IPS DF 6.9 (cell line): ENCODE data around the gene LAMTOR4.
"Not testable (repeated sequence)": the region's sequence is repeated elsewhere in the genome, so short reads cannot be mapped to it uniquely, and the experiment has no call there.

Source experiments
- DNase-seq: peaks from one replicate; pipeline ENCODE4 v3.0.0-alpha.2; 2013; ENCODE audit warnings: low read depth, low spot score
- H3K27ac ChIP-seq: one replicate; pipeline ENCODE4 v1.5.1; 2013; ENCODE audit warnings: low read length, control low read depth
- H3K27me3 ChIP-seq: 2 replicates; pipeline ENCODE4 v1.6.1; 2013; ENCODE audit warnings: mild to moderate bottlenecking, low read length; ENCODE audit not compliant: control insufficient read depth, insufficient read depth
- H3K36me3 ChIP-seq: 2 replicates; pipeline ENCODE4 v1.6.1; 2013; ENCODE audit warnings: low read length; ENCODE audit not compliant: control insufficient read depth, insufficient read depth
- H3K4me1 ChIP-seq: 2 replicates; pipeline ENCODE4 v1.6.1; 2013; ENCODE audit warnings: low read length; ENCODE audit not compliant: control insufficient read depth, insufficient read depth
- H3K4me3 ChIP-seq: 2 replicates; pipeline ENCODE4 v1.5.1; 2013; ENCODE audit warnings: mild to moderate bottlenecking, low read length
- H3K9me3 ChIP-seq: 2 replicates; pipeline ENCODE4 v1.6.1; 2013; ENCODE audit warnings: low read length, inconsistent platforms; ENCODE audit not compliant: control insufficient read depth, insufficient read depth
- WGBS: extraction: QIAGEN DNeasy Blood & Tissue Kit; methylation state at CpG from one replicate; pipeline ENCODE4 v1.1.7; 2013; ENCODE audit warnings: mixed read lengths, missing lambda C conversion rate; ENCODE audit not compliant: insufficient read length, insufficient coverage; 5-methylcytosine and 5-hydroxymethylcytosine counted together

LAMTOR4 gene

GRCh38 chr7:100137851-100138760, 10.6 kb upstream of the LAMTOR4 start:
- no peak for DNase-seq
- no peak overlapping the region for H3K4me3 ChIP-seq
- H3K9me3 ChIP-seq, result no peaks in the 10 kb centered on the region
- no peak overlapping the region for H3K27ac ChIP-seq
- H3K27me3 ChIP-seq, result no peaks in the 10 kb centered on the region
- no peaks in the 10 kb centered on the region for H3K36me3 ChIP-seq
- no peaks in the 10 kb centered on the region for H3K4me1 ChIP-seq
- no CpG with 5 or more reads among the region's 13 CpGs for whole genome bisulfite sequencing

DNA sequence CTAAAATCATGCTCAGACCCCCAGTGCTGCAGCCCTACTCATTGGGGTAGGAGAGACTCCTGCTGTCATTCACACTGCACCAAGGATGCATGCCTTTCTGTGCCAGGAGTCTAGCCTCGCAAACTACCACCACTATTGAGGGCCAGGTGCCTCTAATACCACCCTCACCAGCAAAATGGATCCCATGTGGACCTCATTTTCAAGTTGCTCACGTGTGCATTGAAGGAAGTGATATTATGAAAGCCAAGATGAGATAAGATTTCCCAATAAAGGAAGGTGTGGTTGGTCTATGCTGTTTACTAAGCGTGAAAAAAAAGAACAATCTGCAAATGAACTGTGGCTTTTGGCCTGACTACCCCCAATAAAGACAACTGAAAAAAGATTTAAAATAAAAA, 7.2 kb upstream of the LAMTOR4 start:
- DNase-seq, result no peak
- H3K27ac ChIP-seq, result no peak overlapping the region
- no peaks in the 10 kb centered on the region for H3K27me3 ChIP-seq
- no peak overlapping the region for H3K4me3 ChIP-seq
- no peaks in the 10 kb centered on the region for H3K4me1 ChIP-seq
- H3K36me3 ChIP-seq, result no peaks in the 10 kb centered on the region
- no CpG with 5 or more reads among the region's 3 CpGs for WGBS
- no peaks in the 10 kb centered on the region for H3K9me3 ChIP-seq

DNA sequence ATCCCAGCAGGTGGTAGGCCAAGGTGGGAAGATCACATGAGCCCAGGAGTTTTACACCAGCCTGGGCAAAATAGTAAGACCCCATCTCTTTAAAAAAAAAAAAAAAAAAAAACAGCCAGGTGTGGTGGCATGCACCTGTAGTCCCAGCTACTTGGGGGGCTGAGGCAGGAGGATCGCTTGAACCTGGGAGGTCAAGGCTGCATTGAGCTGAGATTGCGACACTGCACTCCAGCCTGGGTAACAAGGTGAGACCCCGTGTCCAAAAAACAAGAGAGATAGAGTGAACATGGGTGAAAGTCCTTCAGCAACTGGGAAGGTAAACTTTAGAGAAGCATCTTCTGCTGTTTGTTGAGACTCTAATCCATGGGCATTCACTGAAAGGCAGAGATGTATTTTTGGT, 6.3 kb upstream of the LAMTOR4 start:
- WGBS, result no CpG with 5 or more reads among the region's 3 CpGs
- Histone ChIP-seq H3K4me3 (no peak overlapping the region), H3K4me1 (no peaks in the 10 kb centered on the region), H3K27me3 (no peaks in the 10 kb centered on the region), H3K27ac (no peak overlapping the region), H3K36me3 (no peaks in the 10 kb centered on the region), H3K9me3 (no peaks in the 10 kb centered on the region)
- DNase-seq, result no peak

GRCh38 chr7:100146350-100146749, 2.4 kb upstream of the LAMTOR4 start:
- not testable (repeated sequence) for H3K4me3 ChIP-seq, H3K36me3 ChIP-seq, H3K4me1 ChIP-seq, H3K9me3 ChIP-seq, H3K27me3 ChIP-seq, H3K27ac ChIP-seq, DNase-seq
- WGBS, result no CpG with 5 or more reads among the region's 4 CpGs

DNA sequence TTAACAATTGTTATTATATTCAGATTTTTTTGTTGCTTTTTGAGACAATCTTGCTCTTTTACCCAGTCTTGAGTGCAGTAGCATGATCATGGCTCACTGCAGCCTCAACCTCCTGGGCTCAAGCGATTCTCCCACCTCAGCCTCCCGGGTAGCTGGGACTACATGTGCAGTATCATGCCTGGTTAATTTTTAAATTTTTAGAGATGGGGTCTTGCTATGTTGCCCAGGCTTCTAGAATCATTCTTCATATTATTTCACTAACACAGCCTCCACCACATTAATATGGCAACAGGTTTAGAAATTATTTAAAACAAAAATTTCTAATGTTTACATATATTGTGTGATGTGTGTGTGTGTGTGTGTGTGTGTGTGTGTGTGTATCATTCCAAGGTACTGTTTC, 1.4 kb upstream of the LAMTOR4 start:
- no peaks in the 10 kb centered on the region for H3K9me3 ChIP-seq
- H3K27ac ChIP-seq, result no peak overlapping the region
- H3K27me3 ChIP-seq, result no peaks in the 10 kb centered on the region
- no peaks in the 10 kb centered on the region for H3K36me3 ChIP-seq
- WGBS, result no CpG with 5 or more reads among the region's 2 CpGs
- no peak overlapping the region for H3K4me3 ChIP-seq
- no peaks in the 10 kb centered on the region for H3K4me1 ChIP-seq
- DNase-seq, result no peak

- Histone ChIP-seq H3K9me3 (no peaks in the 10 kb centered on the region), H3K27me3 (no peaks in the 10 kb centered on the region), H3K27ac (no peak overlapping the region), H3K36me3 (0 out of 2 replicates have a peak, but pooled peaks cover under 1% of the 10 kb centered on the region), H3K4me1 (no peaks in the 10 kb centered on the region), H3K4me3 (peak overlapping the region; percentile 6; the same call in 1 of the 2 replicates)
- no peak for DNase-seq
- no CpG with 5 or more reads among the region's 14 CpGs for WGBS
Observed at GRCh38 chr7:100148225-100148558, 526 bp upstream of the LAMTOR4 start.

DNA sequence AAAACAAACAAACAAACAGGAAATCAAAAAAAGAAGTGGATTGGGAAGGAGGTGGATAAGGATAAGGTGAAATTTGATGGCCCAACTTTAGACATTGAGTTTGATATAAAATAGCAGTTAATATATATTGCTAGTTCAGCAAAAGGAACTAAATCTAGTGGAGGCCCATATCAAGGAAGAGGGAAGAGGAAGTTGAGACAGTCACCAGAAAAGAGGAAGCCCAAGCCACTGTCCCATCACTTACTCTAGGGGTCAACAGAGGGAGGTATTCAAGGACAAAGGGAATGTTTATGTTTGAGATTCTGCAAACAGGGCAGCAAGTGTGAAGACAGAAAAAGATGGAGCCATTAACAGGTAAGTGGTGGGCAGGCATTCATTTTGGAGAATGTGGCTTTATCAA, 3.7 kb downstream of the LAMTOR4 start:
- Histone ChIP-seq H3K36me3 (peaks cover 27% of the 10 kb centered on the region), H3K9me3 (no peaks in the 10 kb centered on the region), H3K27ac (no peak overlapping the region), H3K4me3 (no peak overlapping the region), H3K4me1 (no peaks in the 10 kb centered on the region; the same call in none of the 2 replicates), H3K27me3 (no peaks in the 10 kb centered on the region)
- no peak for DNase-seq

DNA sequence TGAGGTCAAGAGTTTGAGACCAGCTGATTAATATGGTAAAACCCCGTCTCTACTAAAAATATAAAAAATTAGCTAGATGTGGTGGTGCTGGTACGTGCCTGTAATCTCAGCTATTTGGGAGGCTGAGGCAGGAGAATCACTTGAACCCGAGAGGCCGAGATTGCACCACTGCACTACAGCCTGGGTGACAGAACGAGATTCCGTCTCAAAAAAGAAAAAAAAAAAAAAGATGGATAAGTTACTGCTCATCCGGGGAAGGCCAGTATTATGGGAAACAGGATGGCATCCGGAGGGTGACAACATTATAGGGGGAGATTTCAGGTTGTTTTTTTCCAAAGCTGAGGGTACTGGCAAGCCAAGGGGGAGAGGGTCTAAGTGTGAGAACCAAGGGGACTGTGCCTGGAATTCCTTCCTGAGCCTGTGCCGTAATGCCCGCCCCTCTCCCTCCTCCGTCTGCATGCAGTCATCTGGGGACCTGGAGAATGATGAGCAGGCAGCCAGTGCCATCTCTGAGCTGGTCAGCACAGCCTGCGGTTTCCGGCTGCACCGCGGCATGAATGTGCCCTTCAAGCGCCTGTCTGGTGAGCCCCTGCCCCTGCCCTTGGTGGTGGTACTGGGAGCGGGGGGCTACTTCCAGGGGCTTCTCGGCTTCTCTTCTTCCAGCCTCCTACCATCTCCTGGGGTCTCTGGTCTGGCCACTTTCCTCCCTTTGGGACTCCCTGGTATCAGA, 4.4 kb downstream of the LAMTOR4 start:
- no peaks in the 10 kb centered on the region; the same call in none of the 2 replicates for H3K4me1 ChIP-seq
- no peak overlapping the region for H3K4me3 ChIP-seq
- H3K27ac ChIP-seq, result no peak overlapping the region
- H3K36me3 ChIP-seq, result peaks cover 27% of the 10 kb centered on the region
- no peak for DNase-seq
- no peaks in the 10 kb centered on the region for H3K9me3 ChIP-seq
- H3K27me3 ChIP-seq, result no peaks in the 10 kb centered on the region
- WGBS, result no CpG with 5 or more reads among the region's 18 CpGs

DNA sequence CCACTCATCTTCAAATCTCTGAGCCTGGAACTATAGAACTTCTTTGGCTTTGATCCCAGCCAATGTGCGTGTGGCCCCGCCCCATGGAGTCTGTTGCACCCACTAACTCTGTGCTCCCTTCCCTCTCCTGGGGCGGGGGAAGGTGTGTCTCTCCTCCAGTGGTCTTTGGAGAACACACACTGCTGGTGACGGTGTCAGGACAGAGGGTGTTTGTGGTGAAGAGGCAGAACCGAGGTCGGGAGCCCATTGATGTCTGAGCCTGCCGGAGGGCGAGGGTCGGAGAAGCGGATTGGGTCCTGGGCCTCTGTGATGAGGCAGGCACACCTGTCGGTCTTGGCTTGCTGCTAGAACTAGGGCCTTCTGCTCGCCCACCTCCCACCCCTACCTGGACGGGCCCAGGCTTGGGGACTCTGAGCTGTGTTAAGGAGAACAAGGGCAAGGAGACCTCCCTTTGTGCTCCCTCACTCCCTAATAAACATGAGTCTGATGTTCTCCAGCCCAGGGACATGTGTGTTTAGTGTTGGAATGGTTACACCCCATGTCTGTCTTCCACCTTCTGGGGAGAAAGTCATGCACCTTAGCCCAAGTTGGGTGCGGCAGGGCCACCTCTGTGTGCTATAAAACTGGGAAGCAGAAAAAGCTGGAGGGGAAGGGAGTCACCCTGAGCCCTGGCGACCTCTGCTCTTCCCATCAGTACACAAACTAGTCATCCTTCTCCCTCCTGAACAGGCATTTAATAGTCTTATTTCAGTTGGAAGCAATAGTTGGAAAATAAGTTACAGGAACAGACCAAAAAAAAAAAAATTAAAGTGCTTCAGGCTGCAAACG, 5.2 kb downstream of the LAMTOR4 start:
- Histone ChIP-seq H3K4me1 (no peaks in the 10 kb centered on the region; the same call in none of the 2 replicates), H3K27me3 (no peaks in the 10 kb centered on the region), H3K36me3 (peaks cover 27% of the 10 kb centered on the region), H3K4me3 (no peak overlapping the region), H3K27ac (no peak overlapping the region), H3K9me3 (no peaks in the 10 kb centered on the region)
- no CpG with 5 or more reads among the region's 16 CpGs for WGBS
- DNase-seq, result no peak
